GM18519 (cell line): ENCODE results near the gene ANGPTL8.

Source experiments
- ATAC-seq: cut with Tn5 transposase; IDR thresholded peaks from one replicate; pipeline ENCODE4 v1.9.1; 2021; ENCODE audit warnings: mild to moderate bottlenecking, moderate library complexity; ENCODE audit not compliant: unreplicated experiment, low FRiP score

ANGPTL8 gene

GRCh38 chr19:11239377-11240000 lies at the start of gene ANGPTL8:
Gene ANGPTL8 (plus strand): TSS chr19:11239619. CDS start chr19:11239638, 19 bp downstream.
- ATAC-seq: no peak

- no peak for ATAC-seq
Measured at GRCh38 chr19:11190501-11190900, 48.9 kb upstream of the ANGPTL8 start.

GRCh38 chr19:11191273-11191755 lies 48.1 kb upstream of the ANGPTL8 start:
- ATAC-seq: no peak

- no peak for ATAC-seq
Measured at GRCh38 chr19:11191934-11192333, 47.5 kb upstream of the ANGPTL8 start.

- no peak for ATAC-seq
Measured at GRCh38 chr19:11192957-11193939, 46.2 kb upstream of the ANGPTL8 start.

- ATAC-seq: no peak
Measured at GRCh38 chr19:11194173-11194572, 45.2 kb upstream of the ANGPTL8 start.

GRCh38 chr19:11194656-11195558 lies 44.5 kb upstream of the ANGPTL8 start:
- ATAC-seq: no peak

- no peak for ATAC-seq
Measured at GRCh38 chr19:11195681-11196080, 43.7 kb upstream of the ANGPTL8 start.

GRCh38 chr19:11196406-11197287 lies 42.8 kb upstream of the ANGPTL8 start:
- no peak for ATAC-seq

- ATAC-seq: no peak
Measured at GRCh38 chr19:11197291-11198174, 41.9 kb upstream of the ANGPTL8 start, which contains the start of gene KANK2. Gene KANK2 (minus strand): TSS chr19:11197545. CDS start chr19:11194511, 3,034 bp downstream.

GRCh38 chr19:11198175-11198534 lies 41.3 kb upstream of the ANGPTL8 start:
- ATAC-seq: no peak

GRCh38 chr19:11198769-11199424 lies 40.5 kb upstream of the ANGPTL8 start:
- no peak for ATAC-seq

- no peak for ATAC-seq
Measured at GRCh38 chr19:11199517-11199916, 39.9 kb upstream of the ANGPTL8 start.

- no peak for ATAC-seq
Measured at GRCh38 chr19:11200015-11200574, 39.3 kb upstream of the ANGPTL8 start.

GRCh38 chr19:11200931-11201330 lies 38.5 kb upstream of the ANGPTL8 start:
- no peak for ATAC-seq

GRCh38 chr19:11201791-11202190 lies 37.6 kb upstream of the ANGPTL8 start:
- ATAC-seq: no peak

- no peak for ATAC-seq
Measured at GRCh38 chr19:11202488-11203193, 36.8 kb upstream of the ANGPTL8 start.
